ENCODE measurements around the gene PAIP2. TPM values are rescaled to one million over a fixed set of nuclear protein-coding genes. Genes with fewer than 3 reads are reported as not detected.

PAIP2 gene
- total and polyA plus RNA-seq, 8 donors, result 12.7 to 104 (median 60.2) TPM

- H3K36me3 ChIP-seq, result peaks cover 45 to 100% (median 95%) of the 10 kb centered on the region in 4 donors
- 64 to 82% (median 78%) methylated on average over 2 of the region's 2 CpGs for WGBS, 5 donors
- no peak overlapping the region for H3K27ac ChIP-seq
- no peaks in the 10 kb centered on the region for H3K27me3 ChIP-seq
- peaks cover 0 to 12% (median 2%) of the 10 kb centered on the region in 4 donors for H3K4me1 ChIP-seq
- TF ChIP-seq EP300 (IDR thresholded peaks at IDR 0.05), result no peak
- TF ChIP-seq POLR2AphosphoS5 (IDR thresholded peaks at IDR 0.05), result no peak
- TF ChIP-seq CTCF (IDR thresholded peaks at IDR 0.05), result no peak
- TF ChIP-seq POLR2A (IDR thresholded peaks at IDR 0.05), result no peak
- no peak overlapping the region for H3K4me3 ChIP-seq
- DNase-seq, result no peak
- no peaks in the 10 kb centered on the region for H3K9me3 ChIP-seq
- intact Hi-C loops (cut with DNase I; ENCODE audit: low total_unique reads), result no loop called here
Measured at GRCh38 chr5:139368613-139369012, 27.0 kb downstream of the PAIP2 start.

GRCh38 chr5:139369181-139369580 lies 27.5 kb downstream of the PAIP2 start:
- no peak for TF ChIP-seq POLR2AphosphoS5 (IDR thresholded peaks at IDR 0.05)
- no peak for TF ChIP-seq CTCF (IDR thresholded peaks at IDR 0.05)
- TF ChIP-seq POLR2A (IDR thresholded peaks at IDR 0.05), result no peak
- TF ChIP-seq EP300 (IDR thresholded peaks at IDR 0.05), result no peak
- WGBS, 5 donors, result 86 to 97% (median 94%) methylated on average over 1 of the region's 1 CpG
- Histone ChIP-seq H3K36me3 (peaks cover 40 to 99% (median 91%) of the 10 kb centered on the region in 4 donors), H3K4me3 (no peak overlapping the region), H3K9me3 (no peaks in the 10 kb centered on the region), H3K27me3 (no peaks in the 10 kb centered on the region), H3K4me1 (peaks cover 0 to 17% (median 4%) of the 10 kb centered on the region in 4 donors), H3K27ac (no peak overlapping the region)
- no peak for DNase-seq
- intact Hi-C loops (cut with DNase I; ENCODE audit: low total_unique reads), result no loop called here

- Histone ChIP-seq H3K4me3 (no peak overlapping the region), H3K27ac (no peak overlapping the region), H3K27me3 (no peaks in the 10 kb centered on the region), H3K36me3 (peaks cover 14 to 83% (median 67%) of the 10 kb centered on the region in 4 donors), H3K9me3 (no peaks in the 10 kb centered on the region), H3K4me1 (peaks cover 0 to 17% (median 4%) of the 10 kb centered on the region in 4 donors)
- TF ChIP-seq POLR2A (IDR thresholded peaks at IDR 0.05), result no peak
- TF ChIP-seq EP300 (IDR thresholded peaks at IDR 0.05), result no peak
- TF ChIP-seq POLR2AphosphoS5 (IDR thresholded peaks at IDR 0.05), result no peak
- TF ChIP-seq CTCF (IDR thresholded peaks at IDR 0.05), result no peak
- no peak for DNase-seq
- 75 to 90% (median 82%) methylated on average over 7 of the region's 7 CpGs for WGBS, 5 donors
- intact Hi-C loops (cut with DNase I; ENCODE audit: low total_unique reads), result no loop called here
Measured at GRCh38 chr5:139371482-139372435, 30.1 kb downstream of the PAIP2 start.

GRCh38 chr5:139374909-139375308 lies 33.3 kb downstream of the PAIP2 start:
- intact Hi-C loops (cut with DNase I; ENCODE audit: low total_unique reads), result no loop called here
- Histone ChIP-seq H3K4me3 (no peak overlapping the region), H3K36me3 (peaks cover 3 to 54% (median 40%) of the 10 kb centered on the region in 4 donors), H3K4me1 (peaks cover 0 to 31% (median 16%) of the 10 kb centered on the region in 4 donors), H3K27me3 (no peaks in the 10 kb centered on the region), H3K9me3 (no peaks in the 10 kb centered on the region), H3K27ac (peak overlapping the region in 1 of 5 donors; percentile 17)
- 90 to 100% (median 95%) methylated on average over 2 of the region's 2 CpGs for WGBS, 5 donors
- peak in 1 of 2 donors; percentile 13 for DNase-seq
- no peak for TF ChIP-seq EP300 (IDR thresholded peaks at IDR 0.05)
- TF ChIP-seq POLR2AphosphoS5 (IDR thresholded peaks at IDR 0.05), result no peak
- TF ChIP-seq CTCF (IDR thresholded peaks at IDR 0.05), result no peak
- no peak for TF ChIP-seq POLR2A (IDR thresholded peaks at IDR 0.05)
